HepG2 (cell line): ENCODE data around the gene PEF1. TPM values are rescaled to one million over a fixed set of nuclear protein-coding genes. Genes with fewer than 3 reads are reported as not detected.

Experiments
- ATF2 ChIP-seq: sonication (generic); formaldehyde crosslinking; IDR thresholded peaks from 2 replicates; pipeline ENCODE4 v1.4.0; 2020; ENCODE audit warnings: missing genetic modification reagents
- DMAP1 ChIP-seq: IDR thresholded peaks from 2 replicates; pipeline ENCODE4 v1.6.1; 2016
- PAWR ChIP-seq: sonication (generic); formaldehyde crosslinking; IDR thresholded peaks from 2 replicates; pipeline ENCODE4 v1.4.0; 2020; ENCODE audit warnings: missing genetic modification reagents, mild to moderate bottlenecking, borderline replicate concordance
- PRPF4 ChIP-seq: fragments of 200-400 bp; formaldehyde crosslinking; IDR thresholded peaks from 2 replicates; pipeline ENCODE4 v1.6.1; 2016; ENCODE audit warnings: low read length, low read depth; ENCODE audit not compliant: poor library complexity, severe bottlenecking
- RNF219 ChIP-seq: sonication (generic); formaldehyde crosslinking; IDR thresholded peaks from 2 replicates; pipeline ENCODE4 v1.5.0; 2020; ENCODE audit warnings: mild to moderate bottlenecking, missing genetic modification reagents
- SNAPC2 ChIP-seq: sonication (generic); formaldehyde crosslinking; IDR thresholded peaks from 2 replicates; pipeline ENCODE4 v1.8.1; 2022; ENCODE audit warnings: mild to moderate bottlenecking, missing genetic modification reagents
- SP1 ChIP-seq, 2 experiments: fragments of 450-650 bp in 1 of 2; sonication (generic) in 1 of 2; formaldehyde crosslinking in 1 of 2; IDR thresholded peaks; 2 replicates each; pipeline versions ENCODE4 v1.4.0 to v1.6.1; 2016 to 2020; ENCODE audit warnings: missing genetic modification reagents in 1 of 2
- ZBTB25 ChIP-seq: IDR thresholded peaks from 2 replicates; pipeline ENCODE4 v1.6.1; 2018; ENCODE audit warnings: missing genetic modification reagents
- ZEB1 ChIP-seq: IDR thresholded peaks from 2 replicates; pipeline ENCODE4 v1.6.1; 2012; ENCODE audit warnings: mild to moderate bottlenecking, low read depth, inconsistent platforms; ENCODE audit not compliant: insufficient replicate concordance
- ZFP36 ChIP-seq: fragments of 150-350 bp; IDR thresholded peaks from 2 replicates; pipeline ENCODE4 v1.6.1; 2018; ENCODE audit warnings: borderline replicate concordance, low read length, low read depth; ENCODE audit not compliant: partially characterized antibody
- ZNF253 ChIP-seq: sonication (generic); formaldehyde crosslinking; IDR thresholded peaks from 2 replicates; pipeline ENCODE4 v1.8.0; 2022; ENCODE audit warnings: mild to moderate bottlenecking, missing genetic modification reagents, borderline replicate concordance
- ZNF407 ChIP-seq: sonication (generic); formaldehyde crosslinking; IDR thresholded peaks from one replicate; pipeline ENCODE4 v1.5.1; 2020; ENCODE audit warnings: mild to moderate bottlenecking, missing genetic modification reagents; ENCODE audit errors: not compliant biosample characterization
- ZNF598 ChIP-seq: sonication (generic); formaldehyde crosslinking; IDR thresholded peaks from 2 replicates; pipeline ENCODE4 v1.5.1; 2020; ENCODE audit warnings: mild to moderate bottlenecking, missing genetic modification reagents, borderline replicate concordance
- ZNF781 ChIP-seq: sonication (generic); formaldehyde crosslinking; IDR thresholded peaks from 2 replicates; pipeline ENCODE4 v1.5.1; 2020; ENCODE audit warnings: borderline replicate concordance, mild to moderate bottlenecking, missing genetic modification reagents; ENCODE audit errors: not compliant biosample characterization
- ZNF879 ChIP-seq: sonication (generic); formaldehyde crosslinking; IDR thresholded peaks from 2 replicates; pipeline ENCODE4 v1.8.1; 2023; ENCODE audit warnings: missing genetic modification reagents
- polyA plus RNA-seq, 8 experiments: library from polyadenylated mRNA; depleted of rRNA in 3 of 8; stranded (reverse) in 7 of 8; unstranded in 1 of 8; fragments of >200 nt; fragmentation: Illumina TruSeq in 4 of 8; extraction: Trizol in 4 of 8; gene quantifications; 2 replicates each; pipeline versions ENCODE4 v1.2.1 to v1.2.3, GENCODE V29; 2011 to 2016; ENCODE audit warnings: low read depth in 4 of 8, missing spikeins in 1 of 8, mixed read lengths in 1 of 8; ENCODE audit not compliant: insufficient read depth in 1 of 8
- total RNA-seq, 5 experiments: library from RNA; depleted of rRNA; stranded (reverse); fragments of >200 nt; fragmentation: Illumina TruSeq; extraction: Trizol; gene quantifications; 2 replicates each; pipeline ENCODE4 v1.2.3, GENCODE V29; 2016; ENCODE audit warnings: low read depth in 1 of 5

The PEF1 gene
- total and polyA plus RNA-seq, 2 of the 13 experiments (the other 11 are each of a cell fraction or from before 2014, with no cell fraction given), result 57.1 to 57.8 TPM

- TF ChIP-seq SP1 (IDR thresholded peaks at IDR 0.05) (0 out of 2 replicates have a peak, but pooled peaks have one; percentile 51), SP1 (CRISPR knock-in tag; IDR thresholded peaks at IDR 0.05) (peak; percentile 69), ZNF598 (CRISPR knock-in tag) (peak; percentile 84; the same call in 1 of the 2 replicates), ZNF781 (CRISPR knock-in tag) (no peak), ZFP36 (no peak), ZBTB25 (CRISPR knock-in tag) (peak; percentile 61; the same call in 1 of the 2 replicates), ATF2 (CRISPR knock-in tag) (peak; percentile 91), DMAP1 (CRISPR knock-in tag) (peak; percentile 90), ZNF253 (CRISPR knock-in tag) (no peak), ZNF407 (peak; percentile 83), PRPF4 (no peak), ZEB1 (peak; percentile 67), PAWR (CRISPR knock-in tag) (no peak), SNAPC2 (no peak), ZNF879 (no peak), RNF219 (CRISPR knock-in tag) (no peak)
Measured at GRCh38 chr1:31644560-31645273, at the start of gene PEF1 (continued).
